Stomach smooth muscle (tissue), 2 donors: Measurements from ENCODE around the gene CHST12.

Experiments used
- H3K27ac ChIP-seq: one replicate; pipeline ENCODE4 v1.7.0; 2013; ENCODE audit warnings: mild to moderate bottlenecking, low read length, inconsistent platforms
- H3K27me3 ChIP-seq, 2 donors: one replicate each; pipeline ENCODE4 v1.7.0; 2013; ENCODE audit warnings: low read length in 2 of 2; ENCODE audit not compliant: insufficient read depth in 2 of 2, control insufficient read depth in 1 of 2
- H3K36me3 ChIP-seq, 2 donors: one replicate each; pipeline ENCODE4 v1.7.0; 2013; ENCODE audit warnings: low read length in 2 of 2; ENCODE audit not compliant: control insufficient read depth in 2 of 2, insufficient read depth in 2 of 2
- H3K4me1 ChIP-seq: one replicate; pipeline ENCODE4 v1.7.0; 2013; ENCODE audit warnings: low read length; ENCODE audit not compliant: control insufficient read depth, insufficient read depth
- H3K4me3 ChIP-seq, 2 donors: one replicate each; pipeline ENCODE4 v1.7.0; 2013; ENCODE audit warnings: low read length in 2 of 2
- H3K9ac ChIP-seq, 2 donors: one replicate each; pipeline ENCODE4 v1.7.0; 2013; ENCODE audit warnings: low read length in 2 of 2, mild to moderate bottlenecking in 1 of 2
- H3K9me3 ChIP-seq, 2 donors: one replicate each; pipeline ENCODE4 v1.7.0; 2013; ENCODE audit warnings: low read length in 2 of 2; ENCODE audit not compliant: control insufficient read depth in 2 of 2
- donor health status: healthy.
- donor health status: Pancreatic carcinoma.

The CHST12 gene

GRCh38 chr7:2420216-2420933 is 17.0 kb downstream of the CHST12 start:
- H3K4me1 ChIP-seq = no peaks in the 10 kb centered on the region
- no peak overlapping the region for H3K4me3 ChIP-seq
- no peaks in the 10 kb centered on the region for H3K9me3 ChIP-seq
- H3K9ac ChIP-seq = no peak overlapping the region
- H3K27ac ChIP-seq = no peak overlapping the region
- H3K27me3 ChIP-seq = no peaks in the 10 kb centered on the region
- H3K36me3 ChIP-seq = no peaks in the 10 kb centered on the region

DNA sequence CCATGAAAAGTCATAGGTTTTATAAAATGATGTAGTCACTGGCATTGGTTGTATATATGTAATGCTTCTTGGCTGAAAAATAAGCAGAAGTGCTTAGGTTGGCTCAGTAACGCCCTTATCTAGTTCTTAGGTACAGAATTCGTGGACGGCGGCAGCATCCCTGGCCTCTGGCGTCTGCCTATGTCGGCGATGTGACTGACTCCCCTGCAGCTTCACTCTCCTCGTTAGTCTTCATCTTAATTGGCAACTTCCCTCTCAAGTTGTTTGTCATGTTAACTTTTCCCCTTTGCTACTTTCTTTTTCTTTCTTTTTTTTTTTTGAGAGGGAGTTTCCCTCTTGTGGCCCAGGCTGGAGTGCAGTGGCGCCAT is 18.5 kb downstream of the CHST12 start:
- no peaks in the 10 kb centered on the region for H3K36me3 ChIP-seq
- no peaks in the 10 kb centered on the region for H3K9me3 ChIP-seq
- no peak overlapping the region for H3K27ac ChIP-seq
- H3K4me3 ChIP-seq = no peak overlapping the region
- H3K4me1 ChIP-seq = no peaks in the 10 kb centered on the region
- H3K9ac ChIP-seq = no peak overlapping the region
- H3K27me3 ChIP-seq = no peaks in the 10 kb centered on the region

GRCh38 chr7:2425749-2426148 is 22.3 kb downstream of the CHST12 start:
- Histone ChIP-seq H3K9ac (no peak overlapping the region), H3K4me3 (no peak overlapping the region), H3K9me3 (no peaks in the 10 kb centered on the region), H3K27me3 (no peaks in the 10 kb centered on the region), H3K36me3 (no peaks in the 10 kb centered on the region), H3K27ac (no peak overlapping the region), H3K4me1 (no peaks in the 10 kb centered on the region)

DNA sequence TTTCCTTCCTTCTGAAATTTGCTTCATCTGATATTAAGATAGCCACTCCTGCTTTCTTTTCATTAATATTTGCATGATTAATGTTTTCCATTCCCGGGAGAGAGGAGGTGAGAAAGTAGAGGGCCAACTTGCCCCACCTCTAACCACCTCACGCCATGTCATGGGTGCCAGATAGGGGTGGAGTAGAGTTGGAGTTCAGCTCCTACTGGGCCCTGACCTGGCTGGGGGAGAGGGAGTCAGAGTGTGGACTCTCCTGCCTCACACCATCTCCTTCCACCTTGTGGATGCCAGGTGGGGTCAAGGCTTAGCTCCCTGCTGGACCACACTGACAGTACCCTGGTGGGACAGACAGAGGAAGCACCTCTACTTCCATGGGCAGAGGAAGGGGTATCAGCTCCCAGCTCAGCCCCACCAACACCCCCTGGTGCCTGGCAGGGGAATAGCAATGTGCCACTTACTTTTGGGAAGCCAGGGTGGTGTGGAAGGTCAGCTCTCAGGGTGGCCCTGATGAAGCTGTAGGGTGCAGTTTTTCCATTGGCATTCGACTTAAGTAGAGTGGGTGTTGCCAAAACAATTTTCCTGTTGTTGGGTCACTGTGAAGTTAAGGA is 28.0 kb downstream of the CHST12 start:
- Histone ChIP-seq H3K27me3 (no peaks in the 10 kb centered on the region), H3K9ac (no peak overlapping the region), H3K9me3 (peaks cover 0 to 6% of the 10 kb centered on the region in 2 donors), H3K36me3 (peaks cover 2 to 20% of the 10 kb centered on the region in 2 donors), H3K4me3 (no peak overlapping the region), H3K4me1 (no peaks in the 10 kb centered on the region), H3K27ac (no peak overlapping the region)

DNA sequence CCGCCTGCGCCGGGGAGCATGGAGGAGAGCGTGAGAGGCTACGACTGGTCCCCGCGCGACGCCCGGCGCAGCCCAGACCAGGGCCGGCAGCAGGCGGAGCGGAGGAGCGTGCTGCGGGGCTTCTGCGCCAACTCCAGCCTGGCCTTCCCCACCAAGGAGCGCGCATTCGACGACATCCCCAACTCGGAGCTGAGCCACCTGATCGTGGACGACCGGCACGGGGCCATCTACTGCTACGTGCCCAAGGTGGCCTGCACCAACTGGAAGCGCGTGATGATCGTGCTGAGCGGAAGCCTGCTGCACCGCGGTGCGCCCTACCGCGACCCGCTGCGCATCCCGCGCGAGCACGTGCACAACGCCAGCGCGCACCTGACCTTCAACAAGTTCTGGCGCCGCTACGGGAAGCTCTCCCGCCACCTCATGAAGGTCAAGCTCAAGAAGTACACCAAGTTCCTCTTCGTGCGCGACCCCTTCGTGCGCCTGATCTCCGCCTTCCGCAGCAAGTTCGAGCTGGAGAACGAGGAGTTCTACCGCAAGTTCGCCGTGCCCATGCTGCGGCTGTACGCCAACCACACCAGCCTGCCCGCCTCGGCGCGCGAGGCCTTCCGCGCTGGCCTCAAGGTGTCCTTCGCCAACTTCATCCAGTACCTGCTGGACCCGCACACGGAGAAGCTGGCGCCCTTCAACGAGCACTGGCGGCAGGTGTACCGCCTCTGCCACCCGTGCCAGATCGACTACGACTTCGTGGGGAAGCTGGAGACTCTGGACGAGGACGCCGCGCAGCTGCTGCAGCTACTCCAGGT is 29.7 kb downstream of the CHST12 start:
- Histone ChIP-seq H3K9ac (no peak overlapping the region), H3K27ac (no peak overlapping the region), H3K4me1 (peaks cover 3% of the 10 kb centered on the region), H3K27me3 (no peaks in the 10 kb centered on the region), H3K36me3 (peaks cover 2 to 22% of the 10 kb centered on the region in 2 donors), H3K9me3 (peaks cover 0 to 6% of the 10 kb centered on the region in 2 donors), H3K4me3 (no peak overlapping the region)

- H3K4me3 ChIP-seq = no peak overlapping the region
- H3K9me3 ChIP-seq = peaks cover 0 to 6% of the 10 kb centered on the region in 2 donors
- peaks cover 3% of the 10 kb centered on the region for H3K4me1 ChIP-seq
- no peak overlapping the region for H3K27ac ChIP-seq
- no peaks in the 10 kb centered on the region for H3K27me3 ChIP-seq
- H3K36me3 ChIP-seq = peaks cover 2 to 22% of the 10 kb centered on the region in 2 donors
- no peak overlapping the region for H3K9ac ChIP-seq
These were observed 30.5 kb downstream of the CHST12 start for GRCh38 chr7:2433713-2434550.

- Histone ChIP-seq H3K9ac (no peak overlapping the region), H3K4me3 (no peak overlapping the region), H3K36me3 (peaks cover 2 to 22% of the 10 kb centered on the region in 2 donors), H3K27me3 (no peaks in the 10 kb centered on the region), H3K4me1 (peaks cover 3% of the 10 kb centered on the region), H3K27ac (no peak overlapping the region), H3K9me3 (peaks cover 0 to 6% of the 10 kb centered on the region in 2 donors)
These were observed 31.7 kb downstream of the CHST12 start for GRCh38 chr7:2435146-2435545.

DNA sequence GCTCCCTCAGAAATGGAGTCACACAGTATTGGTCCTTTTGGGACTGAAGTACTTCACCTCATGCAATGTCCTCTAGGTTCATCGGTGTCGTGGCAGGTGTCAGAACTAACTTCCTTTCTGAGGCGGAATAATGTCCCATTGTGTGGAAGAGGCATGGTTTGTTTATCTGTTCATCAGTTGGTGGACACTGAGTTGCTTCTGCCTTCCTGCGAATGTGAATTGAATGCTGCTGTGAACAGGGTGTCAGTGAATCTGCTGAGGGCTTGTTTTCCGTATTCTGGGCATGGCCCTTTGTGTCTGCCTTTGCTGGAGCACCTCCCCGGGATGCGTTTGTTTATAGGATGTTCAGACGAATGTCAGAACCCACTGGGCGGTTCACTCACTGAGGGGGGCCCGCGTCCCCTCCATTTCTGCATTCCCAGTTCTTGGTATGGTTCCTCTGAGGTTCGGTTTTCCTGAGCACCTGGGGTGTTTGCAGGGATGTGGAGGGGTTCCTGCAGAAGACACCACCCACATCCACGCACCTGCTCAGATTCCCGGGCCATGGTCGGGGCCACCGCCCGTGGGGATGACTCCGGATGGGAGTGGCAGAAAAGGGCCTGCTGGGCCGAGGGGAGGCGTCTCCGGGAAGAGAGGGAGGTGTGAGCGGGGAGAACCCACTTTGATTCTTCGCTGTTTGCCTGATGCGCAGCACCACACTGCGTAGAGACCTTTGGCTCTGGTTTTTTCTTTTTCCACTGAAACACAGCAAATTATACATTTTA is 33.1 kb downstream of the CHST12 start:
- H3K4me1 ChIP-seq = peaks cover 3% of the 10 kb centered on the region
- no peak overlapping the region for H3K27ac ChIP-seq
- no peak overlapping the region for H3K4me3 ChIP-seq
- peaks cover 0 to under 1% of the 10 kb centered on the region in 2 donors for H3K9me3 ChIP-seq
- H3K27me3 ChIP-seq = no peaks in the 10 kb centered on the region
- H3K9ac ChIP-seq = no peak overlapping the region
- H3K36me3 ChIP-seq = peaks cover 2 to 22% of the 10 kb centered on the region in 2 donors

GRCh38 chr7:2437136-2437535 is 33.7 kb downstream of the CHST12 start:
- no peaks in the 10 kb centered on the region for H3K9me3 ChIP-seq
- H3K27me3 ChIP-seq = no peaks in the 10 kb centered on the region
- H3K4me3 ChIP-seq = no peak overlapping the region
- H3K9ac ChIP-seq = no peak overlapping the region
- H3K27ac ChIP-seq = no peak overlapping the region
- H3K36me3 ChIP-seq = peaks cover 2 to 22% of the 10 kb centered on the region in 2 donors
- peaks cover 3% of the 10 kb centered on the region for H3K4me1 ChIP-seq
